Measurements from ENCODE around the gene MEX3C. TPM values are rescaled to one million over a fixed set of nuclear protein-coding genes. Genes with fewer than 3 reads are reported as not detected.

The MEX3C gene
- total and polyA plus RNA-seq, 2 of the 4 experiments (the other 2 are of a cell fraction), result 26.0 to 50.9 TPM

DNA sequence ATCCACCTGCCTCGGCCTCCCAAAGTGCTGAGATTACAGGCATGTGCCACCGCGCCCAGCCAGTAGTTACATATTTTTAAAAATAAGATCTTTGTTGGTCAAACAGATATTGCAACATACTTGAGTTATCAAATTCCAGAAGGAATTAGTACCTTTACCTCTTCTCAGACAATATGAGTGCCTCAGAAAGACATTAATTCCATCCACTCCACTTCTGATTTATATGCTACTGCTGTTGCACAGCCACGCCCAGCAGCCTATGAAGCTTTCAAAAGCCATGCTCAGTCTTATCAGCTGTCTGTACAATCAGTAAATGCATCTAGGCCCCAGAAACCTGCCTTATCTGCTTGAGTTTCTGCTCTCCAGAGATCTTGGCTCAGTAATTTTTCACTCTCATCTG is 47.8 kb downstream of the MEX3C start:
- no peak overlapping the region for H3K23ac ChIP-seq (ENCODE audit: low read depth, low read length)
- no peak for ATAC-seq (ENCODE audit: low read depth)
- no peak overlapping the region for H2AK5ac ChIP-seq (ENCODE audit: low read depth, low read length)
- BruUV-seq (replicated peaks), result no TSS peak
- dilution Hi-C loops (cut with HindIII; ENCODE audit: low sequenced_read_pairs, unreplicated experiment) (no loop called here), in situ Hi-C loops (cut with MboI; ENCODE audit: low sequenced_read_pairs) (no loop called here), intact Hi-C loops (cut with micrococcal nuclease) (no loop called here)
- no peaks in the 10 kb centered on the region for H3K27me3 ChIP-seq (ENCODE audit: control insufficient read depth, insufficient read depth, low read length)
- no peaks in the 10 kb centered on the region for H3K9me1 ChIP-seq (ENCODE audit: insufficient read depth, low read length)
- peak; percentile 49 for TF ChIP-seq CEBPB (IDR thresholded peaks at IDR 0.05; ENCODE audit: low read depth, low read length)
- TF ChIP-seq CHD1 (IDR thresholded peaks at IDR 0.05; ENCODE audit: low read depth, low read length), result no peak
- no peak overlapping the region for H4K8ac ChIP-seq (ENCODE audit: low read depth in 2 of 2, low read length in 2 of 2)
- H4K20me1 ChIP-seq (ENCODE audit: insufficient read depth, low read length), result no peaks in the 10 kb centered on the region
- H4K5ac ChIP-seq (ENCODE audit: low read depth, low read length), result no peak overlapping the region
- H3K4me1 ChIP-seq (ENCODE audit: control insufficient read depth, insufficient read depth, low read length), result no peaks in the 10 kb centered on the region
- no peak for DNase-seq
- no peak overlapping the region for H3K27ac ChIP-seq (ENCODE audit: insufficient read depth, low read length)
- H2BK5ac ChIP-seq (ENCODE audit: low read depth, low read length, poor library complexity, severe bottlenecking), result no peak overlapping the region
- ChIA-PET POLR2A (ENCODE audit: unreplicated experiment) (no interaction called here), CTCF (interaction anchor here (0.7 kb wide), 1 partner anchor 43 kb away, joined by 3 read pairs; no protein-coding TSS in a partner anchor)
- no peaks in the 10 kb centered on the region for H3K9me3 ChIP-seq (ENCODE audit: control insufficient read depth, insufficient read depth, low read length)
- no peak overlapping the region for H3K4me3 ChIP-seq (ENCODE audit: insufficient read depth, low read depth, low read length)
- H3K4ac ChIP-seq (ENCODE audit: low read depth, low read length), result no peak overlapping the region
- H3K4me2 ChIP-seq (ENCODE audit: low read depth, low read length), result no peak overlapping the region
- H4K91ac ChIP-seq (ENCODE audit: insufficient read depth, low read depth, low read length), result no peak overlapping the region
- H2BK20ac ChIP-seq (ENCODE audit: low read depth, low read length), result no peak overlapping the region
- H2BK15ac ChIP-seq (ENCODE audit: low read depth, low read length), result no peak overlapping the region
- no peak overlapping the region for H2AFZ ChIP-seq (replicated peaks; ENCODE audit: low read length, poor library complexity)
- H3K9ac ChIP-seq (ENCODE audit: low read depth, low read length), result no peak overlapping the region
- no peaks in the 10 kb centered on the region for H3K79me1 ChIP-seq (ENCODE audit: low read depth in 1 of 2, low read length in 2 of 2)
- H3K36me3 ChIP-seq (ENCODE audit: control insufficient read depth, insufficient read depth, low read length), result no peaks in the 10 kb centered on the region
- H3K56ac ChIP-seq (ENCODE audit: extremely low read depth, insufficient read depth, low read length), result no peak overlapping the region
- no peak overlapping the region for H3K18ac ChIP-seq (ENCODE audit: low read depth, low read length)
- no peak overlapping the region for H2AK9ac ChIP-seq (replicated peaks; ENCODE audit: low read depth, low read length, poor library complexity)
- 100% methylated on average over 1 of the region's 4 CpGs; no CpG with 5 or more reads in 1 of the 2 experiments for WGBS, 2 experiments (ENCODE audit: extremely low coverage in 2 of 2, insufficient read length in 1 of 2)
- no peak overlapping the region for H3K14ac ChIP-seq (replicated peaks; ENCODE audit: low read depth, low read length)
- no peak overlapping the region for H2BK120ac ChIP-seq (ENCODE audit: low read depth, low read length)
